ENCODE measurements around the gene MND1.

Gene MND1

DNA sequence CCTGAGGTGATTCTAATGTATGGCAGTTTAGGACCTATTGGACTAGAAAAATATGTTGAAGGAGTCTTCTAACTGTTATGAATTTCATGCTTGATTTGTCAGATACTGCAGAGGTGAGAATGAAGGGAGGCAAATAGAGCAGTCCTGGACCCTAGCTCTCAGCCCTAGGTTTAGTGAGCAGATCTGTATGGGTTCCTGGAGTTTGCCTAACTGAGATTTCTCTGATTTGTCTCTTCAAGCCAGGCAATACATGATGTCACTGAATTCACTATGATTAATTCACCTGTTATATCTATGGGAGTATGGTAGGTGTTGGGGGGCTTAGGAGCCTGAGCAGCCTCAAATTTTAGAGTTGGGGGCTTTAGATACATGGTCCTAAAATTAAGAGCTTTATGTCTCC, 2.6 kb downstream of the MND1 start:
- DNase-seq, result no peak

DNA sequence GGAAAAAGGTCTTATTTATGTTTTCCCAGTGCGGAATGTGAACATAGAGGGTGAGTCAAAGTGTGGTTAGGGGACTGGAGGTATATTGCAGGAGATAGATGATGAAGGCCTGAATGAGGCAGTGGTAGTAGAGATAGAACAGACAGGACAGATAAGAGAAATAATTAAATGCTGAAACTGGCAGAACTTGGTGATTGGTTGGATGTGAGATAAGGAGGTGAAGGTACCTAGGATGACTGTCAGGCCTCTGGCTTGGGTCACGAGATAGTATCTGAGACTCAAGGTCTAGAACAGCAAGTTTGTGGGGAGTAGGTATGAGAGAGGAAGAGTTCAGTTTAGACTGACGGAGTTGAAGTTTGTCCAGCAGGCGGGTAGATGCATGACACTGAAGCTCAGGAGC, 3.5 kb downstream of the MND1 start:
- DNase-seq, result no peak

DNA sequence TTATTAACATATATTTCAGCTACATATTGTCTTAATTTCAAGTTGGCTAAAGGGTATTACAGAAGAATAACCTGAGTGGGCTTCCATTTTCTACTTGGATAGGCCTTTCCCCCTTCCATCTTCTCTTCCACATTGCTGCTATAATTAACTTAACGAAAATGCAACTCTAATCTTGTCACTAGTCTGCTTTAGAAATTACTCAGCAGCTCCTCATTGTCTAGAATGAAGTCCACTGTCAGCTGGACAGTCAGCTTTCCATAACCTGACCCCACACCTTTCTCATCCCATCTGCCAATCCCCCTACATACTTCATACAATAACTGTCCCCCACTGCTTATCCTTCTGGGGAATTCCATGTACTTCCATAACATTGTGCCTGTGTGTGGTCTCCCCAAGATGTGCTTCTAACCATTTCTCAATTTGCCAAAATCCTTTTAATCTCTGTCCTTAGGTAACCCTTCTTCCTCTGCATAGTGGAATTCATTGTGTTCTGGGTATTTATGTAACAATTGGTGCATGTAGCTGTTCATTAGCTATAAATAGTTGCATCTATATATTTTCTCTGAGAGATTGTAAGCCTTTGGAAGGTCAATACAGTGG, 4.8 kb downstream of the MND1 start:
- no peak for DNase-seq

DNA sequence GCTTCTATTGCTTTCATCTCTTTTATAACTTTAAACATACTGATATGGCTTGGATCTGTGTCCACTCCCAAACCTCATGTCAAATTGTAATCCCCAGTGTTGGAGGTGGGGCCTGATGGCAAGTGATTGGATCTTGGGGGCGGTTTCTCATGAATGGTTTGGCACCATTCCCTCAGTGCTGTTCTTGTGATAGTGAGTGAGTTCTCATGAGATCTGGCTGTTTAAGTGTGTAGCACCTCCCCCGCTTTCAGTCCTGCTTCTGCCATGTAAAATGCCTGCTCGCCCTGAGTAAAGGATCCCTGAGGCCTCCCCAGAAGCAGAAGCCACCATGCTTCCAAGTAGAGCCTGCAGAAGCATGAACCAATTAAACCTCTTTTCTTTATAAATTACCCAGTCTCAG, 17.7 kb downstream of the MND1 start:
- no peak for DNase-seq

DNA sequence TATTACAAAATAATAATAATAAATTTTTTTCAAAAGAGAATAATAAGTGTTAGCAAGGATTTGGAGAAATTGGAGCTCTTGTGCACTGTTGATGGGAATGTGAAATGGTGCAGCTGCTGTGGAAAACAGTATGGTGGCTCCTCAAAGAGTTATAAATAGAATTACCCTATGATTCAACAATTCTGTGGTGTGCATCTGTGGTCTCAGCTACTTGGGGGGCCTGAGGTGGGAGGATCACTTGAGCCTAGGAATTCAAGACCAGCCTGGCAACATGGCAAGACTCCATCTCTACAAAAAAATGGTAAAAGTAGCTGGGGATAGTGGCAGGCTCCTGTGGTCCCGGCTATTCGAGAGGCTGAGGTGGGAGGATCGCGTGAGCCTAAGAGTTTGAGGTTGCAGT, 19.6 kb downstream of the MND1 start:
- no peak for DNase-seq

DNA sequence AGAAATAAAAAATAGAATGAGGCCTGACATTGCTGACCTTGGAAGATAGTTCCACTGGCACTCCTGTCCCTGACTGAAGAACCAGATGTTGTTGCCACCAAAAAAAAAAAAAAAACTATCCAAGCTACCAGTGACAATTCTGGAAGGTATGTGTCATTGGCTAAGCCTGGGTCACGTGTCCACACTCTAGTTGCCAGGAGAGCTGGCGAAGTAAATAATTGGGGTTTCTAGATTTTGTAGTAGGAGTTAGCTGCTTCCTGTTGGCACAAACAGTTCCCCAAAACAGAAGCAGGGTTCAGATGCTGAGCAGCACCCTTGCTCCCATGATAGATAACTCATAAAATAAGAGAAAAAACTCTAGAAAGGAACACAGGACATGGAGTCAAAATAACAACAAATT, 20.5 kb downstream of the MND1 start:
- no peak for DNase-seq

DNA sequence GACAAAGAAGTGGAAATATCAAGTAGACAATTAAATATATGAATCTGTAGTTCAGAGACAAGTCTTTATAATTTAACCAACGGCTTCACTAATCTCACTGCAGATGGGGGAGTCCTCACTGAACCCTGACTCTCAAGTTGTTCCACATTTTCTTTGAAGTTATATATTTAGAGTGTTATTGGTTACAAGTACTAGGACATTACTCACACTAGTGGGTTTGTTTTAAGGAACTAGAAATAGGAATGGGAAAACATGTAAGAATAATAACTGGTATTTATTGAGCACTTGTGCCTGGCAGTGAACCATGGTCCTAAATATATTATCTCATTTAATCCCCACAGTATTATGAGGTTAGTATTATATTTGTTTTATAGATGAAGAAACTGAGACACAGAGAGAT, 22.0 kb downstream of the MND1 start:
- no peak for DNase-seq

DNA sequence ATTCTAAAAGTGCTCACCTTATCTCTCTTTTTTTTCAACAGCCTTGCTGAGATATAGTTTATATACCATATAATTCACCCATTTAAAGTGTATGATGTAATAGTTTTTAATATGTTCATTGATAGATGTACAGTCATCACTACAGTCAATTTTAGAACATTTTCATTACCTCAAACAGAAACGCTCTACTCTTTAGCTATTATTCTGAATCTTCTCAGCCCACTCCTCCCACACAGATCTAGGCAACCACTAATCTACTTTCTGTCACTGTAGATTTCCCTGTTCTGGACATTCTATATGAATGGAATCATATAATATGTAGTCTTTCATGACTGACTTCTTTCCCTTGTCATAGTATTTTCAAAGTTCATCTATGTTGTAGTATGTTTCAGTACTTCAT, 22.6 kb downstream of the MND1 start:
- no peak for DNase-seq

DNA sequence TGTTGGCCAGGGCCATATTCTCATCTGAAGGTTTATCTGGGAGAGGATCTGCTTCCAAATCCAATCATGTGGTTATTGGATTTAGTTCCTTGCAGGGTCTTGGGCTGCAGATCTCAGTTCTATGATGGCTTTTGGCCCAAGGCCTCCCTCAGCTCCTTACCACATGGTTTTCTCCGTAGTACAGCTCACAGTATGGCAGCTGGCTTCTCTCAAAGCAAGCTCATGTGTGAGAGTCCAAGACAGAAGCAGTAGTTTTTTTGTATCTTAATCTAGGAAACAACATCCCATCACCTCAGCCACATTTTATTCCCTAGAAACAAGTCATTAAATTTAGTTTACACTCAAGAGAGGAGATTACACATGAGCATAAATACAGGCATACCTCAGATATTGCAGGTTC, 24.5 kb downstream of the MND1 start:
- no peak for DNase-seq

DNA sequence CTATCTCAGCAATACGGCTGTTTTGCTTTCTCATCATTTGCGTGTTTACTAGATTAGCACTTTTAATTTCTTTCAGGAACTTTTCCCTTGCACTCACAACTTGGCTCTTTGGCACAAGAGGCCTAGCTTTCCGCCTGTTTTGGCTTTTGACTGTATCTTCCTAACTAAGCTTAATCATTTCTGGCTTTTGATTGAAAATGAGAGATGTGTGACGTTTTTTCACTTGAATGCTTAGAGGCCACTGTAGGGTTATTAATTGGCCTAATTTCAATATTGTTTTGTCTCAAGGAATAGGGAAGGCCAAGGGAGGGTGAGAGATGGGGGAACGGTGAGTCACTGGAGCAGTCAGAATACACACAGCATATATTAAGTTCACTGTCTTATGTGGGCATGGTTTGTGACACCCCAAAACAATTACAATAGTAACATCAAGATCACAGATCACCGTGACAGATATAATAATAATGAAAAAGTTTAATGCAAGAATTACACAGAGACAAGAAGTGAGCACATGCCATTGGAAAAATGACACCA, 27.3 kb downstream of the MND1 start:
- DNase-seq, result no peak

DNA sequence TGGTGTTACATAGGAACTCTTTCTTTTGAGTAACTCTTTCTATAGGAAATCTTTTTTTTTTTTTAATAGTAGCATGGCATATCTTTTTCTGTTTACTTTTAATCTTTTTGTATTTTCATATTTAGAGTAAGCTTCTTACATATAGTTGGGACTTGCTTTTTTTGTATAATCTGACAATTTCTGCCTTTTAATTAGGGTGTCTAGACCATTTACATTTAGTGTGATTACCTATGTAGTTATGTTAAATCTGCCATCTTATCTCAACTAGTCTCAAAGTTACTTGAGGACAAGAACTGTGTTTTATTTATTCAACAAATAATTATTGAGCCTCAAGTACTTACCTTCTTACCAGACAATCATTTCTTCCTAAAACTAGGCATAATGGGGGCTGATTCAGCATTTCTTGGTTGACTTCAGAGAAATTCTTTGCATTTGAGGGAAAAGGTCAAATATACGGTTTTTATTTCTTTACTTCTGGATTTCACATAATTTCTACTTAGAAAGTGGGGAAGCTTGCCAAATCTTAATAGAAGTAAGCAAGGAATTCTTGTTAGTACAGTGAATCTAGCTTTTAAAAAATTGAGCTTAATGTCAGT, 28.6 kb downstream of the MND1 start:
- no peak for DNase-seq

DNA sequence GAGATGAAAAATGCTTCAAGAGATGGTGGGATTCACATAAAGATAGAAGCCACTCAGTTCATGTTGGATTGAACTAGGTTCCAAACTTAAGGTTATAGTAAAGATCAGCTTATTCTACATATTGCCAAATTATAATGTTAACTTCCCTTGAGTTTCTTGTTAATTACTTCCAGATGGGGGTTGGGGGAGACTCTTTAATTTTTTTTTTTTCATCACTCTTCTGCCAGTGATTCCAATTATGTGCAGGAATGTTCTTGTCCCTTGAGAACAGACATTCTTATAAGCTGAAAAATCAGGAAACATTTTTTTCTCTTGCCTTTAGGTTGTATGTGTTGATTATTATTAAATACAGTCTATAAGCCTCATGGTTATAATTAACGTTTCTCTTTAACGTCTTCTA, 30.0 kb downstream of the MND1 start:
- DNase-seq, result no peak

DNA sequence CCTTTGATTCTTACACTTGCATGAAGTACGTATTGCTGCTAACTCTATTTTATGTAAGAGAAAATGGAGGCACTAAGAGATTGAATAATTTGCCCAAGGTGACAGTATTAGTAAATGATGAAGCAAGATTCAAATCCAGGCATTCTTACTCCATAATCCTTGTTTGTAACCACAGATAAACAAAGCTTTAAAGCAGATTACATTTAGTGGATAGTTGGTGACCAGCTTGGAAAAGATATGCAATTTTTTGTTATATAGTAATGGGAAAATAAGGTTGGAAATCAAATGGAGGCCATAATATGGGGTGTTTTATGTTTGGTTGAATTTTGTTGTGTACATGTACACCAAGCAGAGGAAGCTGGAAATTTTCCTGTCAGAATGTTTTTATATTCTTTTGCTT, 30.8 kb downstream of the MND1 start:
- DNase-seq, result no peak

DNA sequence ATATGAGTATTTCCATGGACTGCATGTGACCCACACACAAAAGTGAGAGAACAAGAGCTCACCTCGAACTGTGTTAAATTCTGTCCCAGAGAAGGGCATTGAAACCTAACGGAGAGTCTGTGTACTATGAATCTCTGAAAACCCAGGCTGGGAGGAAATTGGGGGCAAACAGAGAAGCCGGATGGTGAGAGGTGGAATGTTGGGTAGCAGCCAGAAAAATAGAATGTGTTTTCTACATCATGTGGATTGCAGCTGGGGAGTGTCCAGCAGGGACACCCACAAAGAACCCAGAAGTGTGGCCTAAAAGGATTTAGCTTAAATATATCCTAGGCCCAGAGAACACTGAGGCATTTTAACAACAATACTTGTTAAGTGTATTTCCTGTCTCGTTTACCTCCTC, 38.6 kb downstream of the MND1 start:
- no peak for DNase-seq

DNA sequence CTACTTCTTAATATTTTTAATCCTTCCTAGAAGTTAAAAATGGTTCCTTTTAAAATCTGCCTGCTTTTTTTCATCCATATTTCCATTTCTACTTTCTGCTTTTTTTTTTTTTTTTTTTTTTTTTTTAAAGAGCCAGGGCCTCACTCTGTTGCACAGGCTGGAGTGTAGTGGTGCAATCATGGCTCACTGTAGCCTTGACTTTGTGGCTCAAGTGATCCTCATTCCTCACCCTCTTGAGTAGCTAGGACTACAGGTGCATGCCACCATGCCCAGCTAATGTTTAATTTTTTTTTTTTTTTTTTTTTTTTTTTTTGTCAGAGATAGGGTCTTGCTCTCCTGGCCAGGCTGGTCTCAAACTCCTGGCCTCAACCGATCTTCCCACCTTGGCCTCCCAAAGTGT, 39.7 kb downstream of the MND1 start:
- no peak for DNase-seq

DNA sequence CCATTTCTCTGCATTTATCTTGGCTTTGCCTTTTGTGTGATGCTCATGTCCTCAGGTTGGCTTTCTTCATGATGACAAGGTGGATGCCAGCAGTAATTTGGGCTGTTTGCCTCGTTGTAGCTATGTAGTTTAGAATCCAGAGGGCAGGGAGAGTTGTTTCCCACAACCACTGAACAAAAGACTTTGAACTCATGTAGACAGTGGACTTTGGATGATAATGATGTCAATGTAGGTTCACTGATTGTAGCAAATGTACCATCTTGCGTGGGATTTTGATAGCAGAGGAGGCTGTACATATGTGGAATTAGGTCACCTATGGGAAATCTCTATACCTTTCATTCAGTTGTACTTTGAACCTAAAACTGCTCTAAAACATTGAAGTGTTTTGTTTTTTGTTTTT, 41.3 kb downstream of the MND1 start:
- no peak for DNase-seq

DNA sequence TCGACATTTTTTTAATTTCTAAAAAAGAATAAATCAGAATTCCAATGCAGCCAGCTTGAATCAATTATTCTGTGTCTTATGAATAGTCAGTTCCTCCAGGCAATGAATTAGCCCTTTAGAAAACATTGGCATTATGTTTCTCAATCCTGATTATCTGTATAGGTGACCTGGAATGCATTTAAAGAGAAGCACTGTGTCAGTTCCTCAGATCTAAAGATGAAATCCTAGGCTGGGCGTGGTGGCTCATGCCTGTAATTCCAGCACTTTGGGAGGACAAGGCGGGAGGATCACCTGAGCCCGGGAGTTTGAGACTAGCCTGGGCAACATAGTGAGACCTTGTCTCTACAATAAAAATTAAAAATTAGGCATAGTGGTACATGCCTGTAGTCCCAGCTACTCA, 43.5 kb downstream of the MND1 start:
- no peak for DNase-seq

DNA sequence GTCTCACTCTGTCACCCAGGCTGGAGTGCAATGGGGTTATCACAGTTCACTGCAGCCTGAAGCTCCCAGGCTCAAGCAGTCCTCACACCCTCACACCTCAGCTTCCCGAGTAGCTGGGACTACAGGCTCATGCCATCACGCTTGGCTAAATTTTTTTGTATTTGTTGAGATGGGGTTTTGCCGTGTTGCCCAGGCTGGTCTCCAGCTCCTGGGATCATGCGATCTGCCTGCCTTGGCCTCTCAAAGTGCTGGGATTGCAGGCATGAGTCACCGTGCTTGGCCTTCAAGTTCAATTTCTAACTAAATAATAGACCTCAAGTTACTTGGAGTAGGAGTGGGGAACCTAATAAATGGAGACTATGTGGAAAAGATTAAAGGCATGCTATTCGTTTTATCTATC, 48.9 kb downstream of the MND1 start:
- DNase-seq, result no peak

DNA sequence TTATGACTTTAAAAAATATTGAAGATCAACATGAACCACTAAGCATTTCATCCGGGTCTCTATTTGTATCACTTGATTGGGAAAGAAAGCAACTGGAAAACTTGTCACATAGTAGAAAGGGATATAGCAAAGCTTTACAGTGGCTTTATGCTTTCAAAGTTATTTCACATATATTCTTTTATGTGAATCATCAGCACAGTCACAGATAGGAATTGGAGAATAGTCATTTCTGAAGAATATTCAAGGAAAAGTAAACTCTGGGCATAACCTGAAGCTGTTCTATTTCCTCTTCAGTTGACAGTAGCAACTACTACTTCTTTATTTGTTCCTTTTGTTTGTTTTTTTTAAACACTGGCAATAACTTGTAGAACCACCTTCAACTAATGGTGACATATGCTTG, 50.5 kb downstream of the MND1 start:
- no peak for DNase-seq

DNA sequence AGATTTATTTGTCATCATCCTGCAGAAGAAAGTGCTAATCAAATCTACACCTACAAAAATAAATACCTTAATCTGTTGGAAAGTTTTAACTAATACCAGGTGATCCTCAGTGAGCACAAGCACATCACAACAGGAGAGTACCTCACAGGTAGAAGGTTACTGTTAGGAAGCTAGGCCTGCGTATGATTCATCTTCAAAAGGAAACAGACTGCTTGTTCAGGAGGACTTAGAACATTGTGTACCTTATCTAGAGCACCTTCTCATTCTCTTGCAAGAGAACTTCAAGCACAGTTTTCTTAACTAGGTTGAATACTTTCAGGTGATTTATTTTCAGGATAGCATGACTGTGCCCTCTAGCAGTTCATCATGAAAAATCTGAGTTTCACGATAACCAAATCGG, 54.2 kb downstream of the MND1 start:
- no peak for DNase-seq

DNA sequence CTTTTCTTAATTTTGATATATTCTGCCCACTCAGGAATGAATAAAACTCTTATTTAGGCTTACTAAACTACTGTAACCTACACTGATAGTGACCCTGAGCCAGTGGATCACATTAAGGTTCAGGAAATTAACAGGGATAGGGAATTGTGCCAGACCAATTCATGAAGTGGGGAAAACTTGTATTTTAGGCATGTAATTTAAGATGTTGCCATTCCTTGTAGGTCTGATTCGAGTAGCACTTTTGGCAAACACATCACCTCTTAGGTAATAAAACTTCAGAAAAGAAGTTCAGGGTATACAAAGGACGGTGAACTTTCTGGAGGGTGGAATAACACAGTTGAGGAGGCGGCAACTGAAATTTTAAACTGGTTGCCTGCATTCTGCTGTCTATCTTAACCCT, 54.9 kb downstream of the MND1 start:
- DNase-seq, result no peak

DNA sequence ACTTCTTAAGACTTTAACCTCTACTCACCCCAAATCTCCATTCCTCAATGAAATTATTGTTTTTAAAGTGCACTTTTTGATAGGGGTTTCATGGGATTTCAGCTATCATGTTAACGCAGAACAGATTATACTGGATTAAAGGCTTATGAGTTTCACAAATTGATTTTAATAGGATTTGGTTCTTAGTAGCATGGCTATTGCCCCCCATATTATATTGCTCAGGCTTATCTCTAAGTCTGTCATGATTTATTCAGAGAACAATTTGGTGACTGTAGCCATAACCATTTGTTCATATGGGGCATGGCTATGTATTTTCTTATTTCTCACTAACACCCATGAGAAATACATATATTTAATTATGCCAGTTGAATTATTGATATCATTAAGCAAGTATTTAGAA, 57.0 kb downstream of the MND1 start:
- no peak for DNase-seq

DNA sequence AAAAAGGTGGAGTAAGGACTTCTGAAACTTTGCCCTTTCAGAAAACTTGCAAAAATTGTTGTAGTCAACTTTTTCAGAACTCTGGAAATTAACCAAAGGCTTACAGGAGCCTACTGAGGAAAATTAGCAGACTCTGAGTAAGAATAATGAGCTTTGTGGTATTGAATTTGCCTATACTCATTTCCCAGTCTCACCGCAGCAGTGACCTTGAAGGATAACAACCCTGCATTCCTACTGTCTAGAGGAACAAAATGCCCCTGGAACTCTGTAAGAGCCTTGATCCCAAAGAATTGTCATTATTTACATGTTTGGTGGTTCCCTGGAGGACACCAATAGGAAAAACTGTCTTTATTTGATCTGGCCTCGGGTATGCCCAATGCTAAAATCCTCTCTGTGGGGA, 57.9 kb downstream of the MND1 start:
- DNase-seq, result no peak

DNA sequence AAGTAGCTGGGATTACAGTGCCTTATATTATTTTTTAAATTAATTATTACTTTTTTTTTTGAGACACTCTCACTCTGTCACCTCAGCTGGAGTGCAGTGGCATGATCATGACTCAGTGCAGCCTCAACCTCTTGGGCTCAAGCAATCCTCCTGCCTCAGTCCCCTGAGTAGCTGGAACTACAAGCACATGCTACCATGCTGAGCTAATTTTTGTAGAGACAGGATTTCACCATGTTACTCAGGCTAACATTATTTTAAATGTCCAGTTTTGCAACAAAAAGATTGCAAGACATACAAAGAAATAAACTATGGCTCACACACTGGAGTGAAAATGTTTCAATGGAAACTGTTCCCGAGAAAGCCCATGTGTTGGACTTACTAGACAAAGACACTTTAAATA, 59.2 kb downstream of the MND1 start:
- no peak for DNase-seq

DNA sequence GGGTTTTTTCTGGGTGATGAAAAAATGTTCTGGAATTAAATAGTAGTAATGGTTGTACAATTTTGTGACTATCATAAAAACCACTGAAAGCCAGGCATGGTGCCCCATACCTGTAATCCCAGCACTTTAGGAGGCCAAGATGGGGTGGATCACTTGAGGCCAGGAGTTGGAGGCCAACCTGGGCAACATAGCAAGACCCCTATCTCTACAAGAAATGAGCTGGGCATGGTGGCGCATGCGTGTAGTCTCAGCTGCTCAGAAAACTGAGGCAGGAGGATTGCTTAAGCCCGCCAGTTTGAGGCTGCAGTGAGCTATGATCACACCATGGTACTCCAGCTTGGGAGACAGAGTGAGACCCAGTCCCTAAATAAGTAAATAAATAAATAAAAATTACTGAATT, 63.4 kb downstream of the MND1 start:
- DNase-seq, result no peak
